T-helper 22 cell (primary cell): ENCODE results near the gene PSD4.

Experiments used
- DNase-seq: peaks from one replicate; pipeline ENCODE4 v3.0.0-alpha.2; 2020; ENCODE audit warnings: low read depth

The PSD4 gene

GRCh38 chr2:113173542-113174375, at the start of gene PSD4:
PSD4 (plus strand) TSS chr2:113173971; CDS start chr2:113182457, 8,486 bp downstream.
- peak; percentile 82 for DNase-seq

- DNase-seq: no peak
Observed at GRCh38 chr2:113124181-113124961, 49.4 kb upstream of the PSD4 start.

GRCh38 chr2:113124984-113125855, 48.6 kb upstream of the PSD4 start:
- DNase-seq: no peak

- no peak for DNase-seq
Observed at GRCh38 chr2:113126845-113127645, 46.7 kb upstream of the PSD4 start, which contains the start of gene IL1RN. IL1RN (plus strand) TSS chr2:113127598; CDS start chr2:113127625, 27 bp downstream.

- DNase-seq: no peak
Observed at GRCh38 chr2:113127646-113128570, 45.9 kb upstream of the PSD4 start.

- DNase-seq: no peak
Observed at GRCh38 chr2:113129519-113130078, 44.2 kb upstream of the PSD4 start.

- DNase-seq: no peak
Observed at GRCh38 chr2:113131352-113132185, 42.2 kb upstream of the PSD4 start.

- no peak for DNase-seq
Observed at GRCh38 chr2:113132414-113133021, 41.3 kb upstream of the PSD4 start.

GRCh38 chr2:113133704-113134598, 39.8 kb upstream of the PSD4 start:
- no peak for DNase-seq

- no peak for DNase-seq
Observed at GRCh38 chr2:113134717-113135116, 39.1 kb upstream of the PSD4 start.

- no peak for DNase-seq
Observed at GRCh38 chr2:113135317-113135716, 38.5 kb upstream of the PSD4 start.

- DNase-seq: no peak
Observed at GRCh38 chr2:113136828-113137775, 36.7 kb upstream of the PSD4 start.

GRCh38 chr2:113137827-113138226, 35.9 kb upstream of the PSD4 start:
- no peak for DNase-seq

GRCh38 chr2:113138428-113139322, 35.1 kb upstream of the PSD4 start:
- DNase-seq: no peak

GRCh38 chr2:113141451-113141850, 32.3 kb upstream of the PSD4 start:
- DNase-seq: no peak
